Activated CD8-positive, alpha-beta T cell treated with anti-CD3 and anti-CD28 coated beads, Interleukin-2, amount 10 ng/mL, durations not matched to agents 7 days and 5 days (primary cell): Measurements from ENCODE around the gene AIG1. TPM values are rescaled to one million over a fixed set of nuclear protein-coding genes. Genes with fewer than 3 reads are reported as not detected.

Experiments
- ATAC-seq: fragments of 150-1000 bp; cut with Tn5 transposase; one replicate; pipeline ENCODE4 v1.10.0; 2021; ENCODE audit warnings: moderate library complexity
- CTCF ChIA-PET: fragments of 350-600 bp; sonication (Branson Sonifier 250); formaldehyde crosslinking; loops from one replicate; lab custom pipeline; 2021; ENCODE audit warnings: antibody characterized with exemption; lab: Charles Lee
- POLR2A ChIA-PET: fragments of 350-600 bp; sonication (Branson Sonifier 250); formaldehyde crosslinking; loops from one replicate; lab custom pipeline; 2021; ENCODE audit warnings: antibody characterized with exemption; lab: Charles Lee
- DNase-seq: peaks from one replicate; pipeline ENCODE4 v3.0.0-alpha.2; 2020
- H3K27ac Mint-ChIP-seq: one replicate; pipeline ENCODE4 v1.8.0; 2021; ENCODE audit warnings: mild to moderate bottlenecking, mixed read lengths
- H3K27me3 Mint-ChIP-seq: one replicate; pipeline ENCODE4 v1.8.0; 2021; ENCODE audit warnings: low read depth, mixed read lengths
- H3K36me3 Mint-ChIP-seq: one replicate; pipeline ENCODE4 v1.8.0; 2021; ENCODE audit warnings: low read depth, mixed read lengths
- H3K4me1 Mint-ChIP-seq: one replicate; pipeline ENCODE4 v1.8.0; 2021; ENCODE audit warnings: low read depth, mixed read lengths
- H3K4me3 Mint-ChIP-seq: one replicate; pipeline ENCODE4 v1.8.0; 2021; ENCODE audit warnings: mild to moderate bottlenecking, mixed read lengths
- H3K9me3 Mint-ChIP-seq: one replicate; pipeline ENCODE4 v1.8.0; 2022; ENCODE audit warnings: mixed read lengths; ENCODE audit not compliant: insufficient read depth
- total RNA-seq, 2 experiments: library from RNA; stranded (reverse); gene quantifications; one replicate each; pipeline ENCODE4 v1.2.3, GENCODE V29; 2021

AIG1 gene
- total RNA-seq, 2 experiments from 2014 or later = 13.0 to 14.2 TPM

DNA sequence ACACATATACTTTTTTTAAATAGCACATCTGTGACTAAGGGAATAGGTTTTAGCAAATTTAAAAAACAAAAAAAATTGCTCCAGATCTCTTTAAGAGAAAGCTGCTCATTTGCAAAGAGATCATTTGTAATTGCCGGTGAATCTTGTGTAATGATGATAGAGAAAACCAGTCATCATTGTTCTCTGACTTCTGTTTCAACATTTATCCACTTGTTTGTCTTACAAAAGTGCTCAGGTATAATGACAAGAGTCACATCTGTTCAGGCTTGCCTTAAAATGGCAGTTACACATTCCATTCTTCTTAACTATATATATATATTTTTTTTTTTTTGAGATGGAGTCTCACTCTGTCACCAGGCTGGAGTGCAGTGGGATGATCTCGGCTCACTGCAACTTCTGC lies 165.2 kb downstream of the AIG1 start:
- no peak overlapping the region for H3K27ac Mint-ChIP-seq
- H3K4me1 Mint-ChIP-seq = no peaks in the 10 kb centered on the region
- ChIA-PET CTCF (no interaction called here), POLR2A (no interaction called here)
- H3K9me3 Mint-ChIP-seq = no peaks in the 10 kb centered on the region
- no peaks in the 10 kb centered on the region for H3K36me3 Mint-ChIP-seq
- DNase-seq = no peak
- no peaks in the 10 kb centered on the region for H3K27me3 Mint-ChIP-seq
- H3K4me3 Mint-ChIP-seq = no peak overlapping the region
- ATAC-seq = no peak

DNA sequence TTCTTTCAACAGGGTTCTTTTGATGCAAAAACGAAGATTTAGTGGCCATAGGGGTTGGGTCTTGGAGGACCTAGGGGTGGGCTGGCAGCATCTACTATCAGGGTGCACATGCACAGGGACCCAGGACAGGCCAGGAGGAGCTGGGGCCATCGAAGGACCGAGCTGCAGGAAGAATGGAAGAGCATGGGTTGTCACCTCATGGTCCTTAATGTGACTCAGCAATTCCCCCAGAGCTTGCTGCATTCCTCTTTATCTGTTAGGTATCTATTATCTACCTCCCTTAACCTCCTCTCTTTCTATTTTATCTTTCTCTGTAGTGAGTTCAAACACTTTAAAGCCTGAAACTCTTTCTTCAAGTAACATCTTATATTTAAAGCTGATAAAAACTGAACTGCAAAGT lies 167.0 kb downstream of the AIG1 start:
- H3K27ac Mint-ChIP-seq = no peak overlapping the region
- POLR2A ChIA-PET = no interaction called here
- no peak overlapping the region for H3K4me3 Mint-ChIP-seq

DNA sequence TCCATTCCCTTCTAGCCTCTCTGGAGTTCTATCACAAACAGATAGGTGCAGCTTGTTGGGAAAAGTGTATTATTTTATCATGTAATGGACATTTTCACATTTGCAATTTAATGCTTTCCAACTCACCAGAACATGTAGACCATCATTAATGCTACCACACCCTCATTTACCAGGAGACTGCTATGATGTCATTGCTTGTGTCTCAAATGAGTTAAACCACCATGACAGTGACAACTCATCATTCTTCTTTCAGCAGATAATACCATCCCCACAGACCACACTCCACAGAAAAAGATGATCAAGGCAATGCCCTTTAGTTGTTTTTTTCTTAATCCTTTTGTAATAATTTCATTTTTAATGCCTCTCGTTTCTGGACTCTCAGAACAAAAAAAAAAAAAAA lies 168.7 kb downstream of the AIG1 start:
- ATAC-seq (no peak), DNase-seq (no peak)
- no peaks in the 10 kb centered on the region for H3K27me3 Mint-ChIP-seq
- H3K4me1 Mint-ChIP-seq = no peaks in the 10 kb centered on the region
- H3K9me3 Mint-ChIP-seq = no peaks in the 10 kb centered on the region
- no peaks in the 10 kb centered on the region for H3K36me3 Mint-ChIP-seq
- no peak overlapping the region for H3K27ac Mint-ChIP-seq
- POLR2A ChIA-PET = no interaction called here
- no peak overlapping the region for H3K4me3 Mint-ChIP-seq
- CTCF ChIA-PET = no interaction called here

More for the DNA sequence above, 167.0 kb downstream of the AIG1 start:
- Mint-ChIP-seq H3K4me1 (no peaks in the 10 kb centered on the region), H3K9me3 (no peaks in the 10 kb centered on the region), H3K36me3 (no peaks in the 10 kb centered on the region), H3K27me3 (no peaks in the 10 kb centered on the region)
- CTCF ChIA-PET = no interaction called here
- no peak for ATAC-seq
- DNase-seq = no peak

DNA sequence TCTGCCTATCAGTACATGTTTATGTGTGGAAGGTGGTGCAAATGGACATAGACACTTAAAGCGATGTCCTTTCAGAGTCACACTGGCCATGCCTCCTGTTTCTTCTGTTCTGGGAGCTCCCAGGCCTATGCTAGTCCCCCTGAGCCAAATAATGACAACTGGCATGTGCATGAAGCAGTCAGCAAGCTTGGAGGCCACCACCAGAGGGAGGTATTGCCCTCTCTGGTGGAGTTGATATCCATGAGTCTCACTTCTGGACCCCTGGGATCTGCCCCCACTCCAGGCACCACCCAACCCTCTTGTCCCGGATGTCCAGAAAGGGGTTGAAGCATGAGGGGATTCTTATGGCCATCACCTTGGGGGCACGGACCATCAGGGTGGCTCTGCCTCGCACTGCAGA lies 172.2 kb downstream of the AIG1 start:
- Mint-ChIP-seq H3K4me1 (no peaks in the 10 kb centered on the region), H3K4me3 (no peak overlapping the region), H3K27ac (no peak overlapping the region), H3K9me3 (no peaks in the 10 kb centered on the region), H3K36me3 (no peaks in the 10 kb centered on the region), H3K27me3 (no peaks in the 10 kb centered on the region)
- no peak for ATAC-seq
- peak; percentile 30 for DNase-seq
- ChIA-PET CTCF (interaction anchor here (0.8 to 3.6 kb wide), 11 partner anchors 10 to 668 kb away, joined by 3 to 17 read pairs (median 3); no protein-coding TSS in a partner anchor), POLR2A (no interaction called here)

DNA sequence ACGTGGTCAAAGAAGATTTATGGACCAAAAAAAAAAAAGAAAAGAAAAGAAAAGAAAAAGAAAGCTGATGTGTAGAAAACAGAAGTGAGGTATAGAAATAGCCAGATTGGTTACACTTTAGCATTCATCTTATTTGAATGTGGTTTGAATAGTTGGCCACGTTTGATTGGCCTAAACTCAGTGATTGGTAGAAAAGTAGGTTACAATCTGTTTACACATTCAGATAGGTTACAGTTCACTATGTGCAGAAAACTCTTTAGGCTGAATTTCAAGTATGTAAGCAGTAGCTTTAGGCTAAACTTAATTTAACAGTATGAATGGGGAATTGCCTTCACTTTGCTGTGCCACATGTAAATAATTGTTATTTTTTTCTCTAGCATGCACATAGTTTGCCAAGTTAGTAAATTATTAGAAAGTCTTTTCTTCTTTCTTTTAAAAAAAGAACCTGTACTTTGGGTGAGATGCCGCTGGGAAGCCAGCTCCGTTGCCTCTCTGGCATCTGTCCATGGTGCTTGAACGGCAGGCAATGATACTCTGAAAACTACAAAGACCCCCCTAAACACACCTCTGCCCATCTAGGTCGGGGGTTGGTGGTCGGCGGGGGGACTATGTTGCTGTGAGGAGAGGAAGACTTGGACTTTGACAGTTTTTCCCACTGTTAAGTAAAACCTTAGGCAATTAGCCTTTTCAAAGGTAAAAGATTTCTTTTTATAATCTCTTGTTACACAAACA lies 173.0 kb downstream of the AIG1 start:
- CTCF ChIA-PET = interaction anchor here (1.0 to 3.6 kb wide), 2 partner anchors 9 to 194 kb away, joined by 3 to 17 read pairs; no protein-coding TSS in a partner anchor

DNA sequence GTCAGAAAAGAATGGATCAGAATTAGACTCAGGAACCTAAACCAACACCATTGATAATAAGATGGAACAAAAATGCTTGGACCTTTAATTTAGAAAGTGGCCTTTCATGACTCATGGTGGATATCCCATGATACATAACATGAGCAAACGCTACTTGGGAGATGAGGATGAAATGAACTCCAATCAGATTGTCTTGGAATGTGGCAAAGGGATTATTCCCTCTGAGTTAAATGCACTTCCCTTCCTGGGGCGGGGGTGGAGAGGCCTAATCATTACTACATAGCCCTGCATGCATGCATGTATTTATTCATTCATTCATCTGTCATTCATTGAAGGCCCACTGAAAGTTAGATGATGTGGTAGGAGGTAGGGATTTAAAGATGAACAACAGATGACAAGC lies 174.0 kb downstream of the AIG1 start:
- CTCF ChIA-PET = interaction anchor here (1.0 kb wide), 1 partner anchor 10 kb away, joined by 3 read pairs; no protein-coding TSS in a partner anchor
- H3K4me1 Mint-ChIP-seq = no peaks in the 10 kb centered on the region
- no peak overlapping the region for H3K27ac Mint-ChIP-seq
- H3K36me3 Mint-ChIP-seq = no peaks in the 10 kb centered on the region
- H3K9me3 Mint-ChIP-seq = no peaks in the 10 kb centered on the region
- ATAC-seq (no peak), DNase-seq (no peak)
- POLR2A ChIA-PET = no interaction called here
- no peaks in the 10 kb centered on the region for H3K27me3 Mint-ChIP-seq
- H3K4me3 Mint-ChIP-seq = no peak overlapping the region

More for the DNA sequence above, 173.0 kb downstream of the AIG1 start:
- DNase-seq (no peak), ATAC-seq (no peak)
- no peaks in the 10 kb centered on the region for H3K9me3 Mint-ChIP-seq
- POLR2A ChIA-PET = no interaction called here
- no peak overlapping the region for H3K4me3 Mint-ChIP-seq
- H3K27me3 Mint-ChIP-seq = no peaks in the 10 kb centered on the region
- no peaks in the 10 kb centered on the region for H3K4me1 Mint-ChIP-seq
- no peaks in the 10 kb centered on the region for H3K36me3 Mint-ChIP-seq
- H3K27ac Mint-ChIP-seq = no peak overlapping the region

DNA sequence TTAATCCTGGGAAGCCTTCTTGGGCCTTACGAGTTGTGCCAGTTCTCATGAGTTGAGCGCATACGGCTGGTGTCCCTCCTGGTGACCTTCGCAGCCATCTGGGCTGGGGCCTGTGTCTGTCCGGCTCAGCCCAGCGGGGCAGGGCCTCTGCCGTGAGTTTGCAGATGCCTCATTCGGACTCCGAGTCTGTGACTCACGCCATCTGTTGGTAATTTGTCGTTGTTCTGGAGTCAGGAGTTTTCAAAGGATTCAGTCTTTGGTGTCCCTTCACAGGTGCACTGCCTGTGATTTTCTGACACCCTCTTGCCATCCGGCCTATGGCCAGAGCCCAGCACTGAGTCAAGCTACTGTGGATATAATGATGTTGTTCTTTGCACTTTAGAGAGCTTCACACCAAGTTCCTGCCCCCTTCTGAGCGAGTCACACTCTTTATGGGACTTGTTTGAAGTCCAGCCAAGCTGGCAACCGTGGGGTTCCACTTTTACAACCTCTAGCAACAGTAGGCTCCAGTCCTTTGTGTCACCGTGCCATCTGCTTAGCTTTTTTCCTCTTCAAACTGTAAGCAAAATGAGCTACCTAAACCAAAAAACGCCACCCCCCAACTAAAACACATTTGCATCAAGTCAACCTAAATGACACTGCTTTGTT lies 175.6 kb downstream of the AIG1 start:
- no peak for ATAC-seq
- CTCF ChIA-PET = no interaction called here
- H3K9me3 Mint-ChIP-seq = no peaks in the 10 kb centered on the region
- H3K36me3 Mint-ChIP-seq = no peaks in the 10 kb centered on the region
- H3K4me1 Mint-ChIP-seq = no peaks in the 10 kb centered on the region
- POLR2A ChIA-PET = no interaction called here
- H3K27me3 Mint-ChIP-seq = no peaks in the 10 kb centered on the region
- H3K4me3 Mint-ChIP-seq = no peak overlapping the region
- no peak for DNase-seq
- no peak overlapping the region for H3K27ac Mint-ChIP-seq

DNA sequence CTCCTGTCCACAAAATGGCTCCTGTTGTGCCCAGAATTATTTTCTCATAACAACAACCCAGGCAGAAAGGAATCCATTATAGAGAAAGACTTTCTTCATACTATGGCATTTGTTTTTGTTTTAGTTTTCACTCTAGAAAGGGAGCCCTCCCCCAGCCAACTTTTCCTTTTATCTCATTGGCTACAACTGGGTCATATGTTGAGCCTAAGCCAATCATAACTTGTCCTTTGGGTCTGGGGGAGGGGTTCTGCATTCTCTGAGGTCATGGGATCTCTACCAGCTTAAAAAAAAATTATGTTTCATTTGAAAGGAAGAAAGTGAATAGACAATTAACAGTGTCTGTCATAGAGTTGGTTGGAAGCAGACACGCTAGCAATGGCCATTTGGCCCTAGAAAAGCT lies 177.6 kb downstream of the AIG1 start:
- DNase-seq (no peak), ATAC-seq (no peak)
- Mint-ChIP-seq H3K4me1 (no peaks in the 10 kb centered on the region), H3K27me3 (no peaks in the 10 kb centered on the region), H3K4me3 (no peak overlapping the region), H3K36me3 (no peaks in the 10 kb centered on the region), H3K9me3 (no peaks in the 10 kb centered on the region), H3K27ac (no peak overlapping the region)
- ChIA-PET POLR2A (no interaction called here), CTCF (no interaction called here)

DNA sequence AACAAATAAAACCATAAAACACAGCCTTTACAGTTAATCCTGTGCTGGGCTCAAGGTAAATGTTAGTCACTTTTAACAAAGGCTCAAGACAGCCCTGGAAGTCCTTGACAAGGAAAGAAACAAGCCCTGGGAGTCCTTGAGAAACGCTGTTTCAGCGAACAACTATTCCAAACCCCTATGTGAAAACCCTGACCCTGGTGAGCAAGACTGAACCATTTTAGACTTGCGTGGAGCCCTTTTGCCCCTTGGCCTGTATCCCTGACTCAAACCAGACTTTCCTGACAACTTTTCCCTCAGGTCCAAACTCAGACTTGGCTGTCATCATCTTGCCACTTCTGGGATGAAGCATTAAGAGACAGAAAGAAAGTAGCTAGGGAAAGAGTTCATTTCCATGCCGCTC lies 180.4 kb downstream of the AIG1 start:
- Mint-ChIP-seq H3K4me3 (no peak overlapping the region), H3K36me3 (no peaks in the 10 kb centered on the region), H3K9me3 (no peaks in the 10 kb centered on the region), H3K27me3 (no peaks in the 10 kb centered on the region), H3K27ac (no peak overlapping the region), H3K4me1 (no peaks in the 10 kb centered on the region)
- no peak for ATAC-seq
- CTCF ChIA-PET = no interaction called here
- no peak for DNase-seq
- POLR2A ChIA-PET = no interaction called here

DNA sequence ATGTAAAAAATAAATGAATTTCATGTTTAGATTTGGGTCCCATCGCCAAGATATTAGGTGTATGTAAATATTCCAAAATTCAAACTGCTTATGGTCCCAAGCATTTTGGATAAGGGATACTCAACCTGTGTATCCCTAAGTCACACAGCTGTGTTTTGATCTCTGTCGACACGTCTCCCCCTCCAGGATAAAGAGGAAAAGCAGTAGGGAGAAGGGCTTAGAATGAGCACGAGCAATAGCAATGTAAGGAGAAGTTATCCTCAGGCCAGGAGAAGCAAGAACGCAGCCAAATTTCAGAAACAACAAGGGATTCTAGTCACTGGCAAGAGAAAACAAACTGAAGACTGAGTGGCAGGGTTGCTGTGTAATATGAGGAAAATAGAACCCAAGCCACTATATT lies 181.2 kb downstream of the AIG1 start:
- no peaks in the 10 kb centered on the region for H3K4me1 Mint-ChIP-seq
- H3K27ac Mint-ChIP-seq = no peak overlapping the region
- H3K9me3 Mint-ChIP-seq = no peaks in the 10 kb centered on the region
- no peaks in the 10 kb centered on the region for H3K27me3 Mint-ChIP-seq
- ChIA-PET CTCF (interaction anchor here (1.4 kb wide), 1 partner anchor 10 kb away, joined by 4 read pairs; no protein-coding TSS in a partner anchor), POLR2A (no interaction called here)
- H3K36me3 Mint-ChIP-seq = no peaks in the 10 kb centered on the region
- no peak overlapping the region for H3K4me3 Mint-ChIP-seq
- DNase-seq (no peak), ATAC-seq (no peak)

DNA sequence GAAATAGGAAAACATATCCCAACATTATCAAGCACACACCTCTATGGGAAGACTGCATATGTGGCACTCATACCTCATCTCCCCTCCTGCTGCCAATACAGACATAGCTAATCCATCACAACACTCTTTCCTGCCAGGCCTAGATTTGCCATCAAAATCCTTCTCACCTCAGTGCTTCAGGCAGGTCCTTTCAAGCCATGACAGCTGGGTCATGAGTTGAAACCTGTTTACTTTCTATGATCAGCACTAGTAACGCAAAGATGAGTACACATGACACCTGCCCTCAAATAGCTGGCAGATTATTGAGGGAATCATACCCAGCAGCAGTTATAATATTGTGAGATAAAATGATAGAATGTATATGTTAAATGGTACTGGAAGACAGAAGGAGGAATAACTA lies 183.1 kb downstream of the AIG1 start:
- no peaks in the 10 kb centered on the region for H3K9me3 Mint-ChIP-seq
- no peak overlapping the region for H3K27ac Mint-ChIP-seq
- no peak overlapping the region for H3K4me3 Mint-ChIP-seq
- ATAC-seq = no peak
- ChIA-PET CTCF (no interaction called here), POLR2A (no interaction called here)
- no peaks in the 10 kb centered on the region for H3K27me3 Mint-ChIP-seq
- H3K36me3 Mint-ChIP-seq = no peaks in the 10 kb centered on the region
- DNase-seq = no peak
- no peaks in the 10 kb centered on the region for H3K4me1 Mint-ChIP-seq

DNA sequence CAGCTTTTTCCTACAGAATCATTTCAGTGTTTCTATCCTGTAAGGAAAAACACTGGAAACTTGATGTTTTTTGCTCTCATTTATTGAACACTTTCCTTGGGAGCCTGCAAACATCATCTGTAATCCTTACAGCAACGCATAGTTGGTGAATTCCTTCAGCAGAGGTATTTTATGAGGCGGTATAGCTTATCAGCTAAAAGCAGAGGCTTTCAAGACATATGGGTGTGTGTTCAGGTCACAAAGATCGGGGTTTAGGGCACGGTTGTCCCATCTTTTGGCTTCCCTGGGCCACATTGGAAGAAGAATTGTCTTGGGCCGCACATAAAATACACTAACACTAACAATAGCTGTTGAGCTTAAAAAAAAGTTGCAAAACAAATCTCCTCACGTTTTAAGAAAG lies 185.0 kb downstream of the AIG1 start:
- H3K4me1 Mint-ChIP-seq = no peaks in the 10 kb centered on the region
- no peaks in the 10 kb centered on the region for H3K27me3 Mint-ChIP-seq
- no peaks in the 10 kb centered on the region for H3K9me3 Mint-ChIP-seq
- no peak overlapping the region for H3K27ac Mint-ChIP-seq
- H3K36me3 Mint-ChIP-seq = no peaks in the 10 kb centered on the region
- no peak for ATAC-seq
- ChIA-PET CTCF (no interaction called here), POLR2A (no interaction called here)
- H3K4me3 Mint-ChIP-seq = no peak overlapping the region
- no peak for DNase-seq
